CD4-positive, alpha-beta T cell treated with Interleukin-1 beta for 1 hour (primary cell): ENCODE measurements around the gene EFNA5.

Source experiments
- DNase-seq, 2 donors: peaks; one replicate each; pipeline ENCODE4 v3.0.0-alpha.2; 2020 to 2022

The EFNA5 gene

DNA sequence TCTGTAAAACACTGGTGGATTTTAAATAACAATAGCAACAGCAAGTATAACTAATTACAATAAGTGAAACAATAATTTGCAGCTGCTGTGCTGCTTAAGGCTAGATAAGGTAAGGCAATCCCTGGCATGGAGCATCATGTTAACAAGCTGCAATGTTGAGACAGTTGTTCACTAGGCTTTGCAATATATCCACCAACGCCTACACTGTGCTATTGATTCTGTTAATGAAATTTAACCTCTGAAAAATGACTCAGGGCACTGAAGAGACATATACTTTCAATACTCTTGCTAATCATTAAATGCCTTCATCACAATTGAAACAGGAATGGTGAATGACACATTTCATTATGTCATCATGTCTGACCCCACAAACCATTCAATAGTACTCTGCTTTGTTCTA, 255.0 kb downstream of the EFNA5 start:
- DNase-seq, result no peak

DNA sequence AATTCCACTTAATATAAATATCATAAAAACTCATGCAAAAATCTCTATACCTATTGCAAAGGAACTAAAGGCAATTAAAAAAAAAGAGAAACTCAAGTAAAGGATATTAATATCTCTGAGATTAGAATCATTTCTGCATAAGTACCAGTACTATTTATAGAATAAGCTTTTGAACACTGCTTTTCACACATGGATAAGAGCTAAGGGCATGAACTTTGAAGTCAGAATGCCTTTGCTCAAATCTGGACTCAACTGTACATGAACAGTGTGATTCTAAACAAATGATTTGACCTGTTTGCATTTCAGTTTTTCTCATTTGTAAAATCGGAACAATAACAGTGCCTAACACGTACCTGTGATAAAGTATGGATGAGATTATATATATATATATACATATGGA, 255.9 kb downstream of the EFNA5 start:
- DNase-seq, result no peak

- DNase-seq, result no peak
These were observed 257.0 kb downstream of the EFNA5 start for GRCh38 chr5:107413754-107414153.

DNA sequence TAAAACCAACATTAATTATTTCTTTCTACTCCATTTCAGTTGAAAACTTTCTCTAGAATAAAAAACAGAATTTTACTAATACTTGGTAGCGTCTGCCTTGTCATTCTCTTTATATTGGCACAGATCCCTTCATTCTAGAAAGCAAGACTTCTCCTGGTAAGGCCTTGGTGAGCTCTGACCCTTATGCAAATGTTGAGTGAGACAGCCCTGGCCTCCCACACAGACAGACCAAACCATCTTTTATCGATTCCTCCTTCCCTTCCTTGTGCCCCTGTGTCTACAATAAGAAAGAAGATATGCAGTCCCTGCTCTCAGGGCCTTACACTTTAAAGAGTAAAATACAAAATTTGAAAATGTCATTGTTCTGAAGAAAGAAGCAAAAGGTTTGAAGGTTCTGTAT, 262.2 kb downstream of the EFNA5 start:
- no peak for DNase-seq

DNA sequence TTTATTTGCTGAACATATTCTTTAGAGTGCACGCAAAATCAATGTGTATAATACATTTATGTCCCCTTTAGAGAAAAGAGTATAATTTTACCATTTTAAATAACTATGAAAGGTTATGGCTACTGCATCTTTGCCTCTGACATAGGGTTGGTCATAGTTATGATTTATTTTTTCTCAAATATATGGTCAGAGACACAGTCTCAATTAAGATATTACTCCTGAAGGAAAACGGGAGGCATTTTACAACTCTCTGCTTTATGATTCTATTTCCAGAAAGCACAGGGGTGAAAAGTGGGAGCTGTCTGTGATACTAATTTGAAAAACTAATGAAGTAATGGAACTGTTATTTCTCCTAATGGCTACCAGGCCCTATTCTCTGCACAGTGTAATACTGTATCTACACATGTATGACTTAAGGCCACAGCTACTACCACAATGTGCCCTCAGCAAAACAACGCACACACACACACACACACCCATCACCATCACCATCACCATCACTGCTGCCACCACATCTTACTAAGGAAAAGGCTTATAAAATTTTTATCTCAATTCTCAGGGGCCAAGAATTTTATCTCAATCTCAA, 262.9 kb downstream of the EFNA5 start:
- no peak for DNase-seq

DNA sequence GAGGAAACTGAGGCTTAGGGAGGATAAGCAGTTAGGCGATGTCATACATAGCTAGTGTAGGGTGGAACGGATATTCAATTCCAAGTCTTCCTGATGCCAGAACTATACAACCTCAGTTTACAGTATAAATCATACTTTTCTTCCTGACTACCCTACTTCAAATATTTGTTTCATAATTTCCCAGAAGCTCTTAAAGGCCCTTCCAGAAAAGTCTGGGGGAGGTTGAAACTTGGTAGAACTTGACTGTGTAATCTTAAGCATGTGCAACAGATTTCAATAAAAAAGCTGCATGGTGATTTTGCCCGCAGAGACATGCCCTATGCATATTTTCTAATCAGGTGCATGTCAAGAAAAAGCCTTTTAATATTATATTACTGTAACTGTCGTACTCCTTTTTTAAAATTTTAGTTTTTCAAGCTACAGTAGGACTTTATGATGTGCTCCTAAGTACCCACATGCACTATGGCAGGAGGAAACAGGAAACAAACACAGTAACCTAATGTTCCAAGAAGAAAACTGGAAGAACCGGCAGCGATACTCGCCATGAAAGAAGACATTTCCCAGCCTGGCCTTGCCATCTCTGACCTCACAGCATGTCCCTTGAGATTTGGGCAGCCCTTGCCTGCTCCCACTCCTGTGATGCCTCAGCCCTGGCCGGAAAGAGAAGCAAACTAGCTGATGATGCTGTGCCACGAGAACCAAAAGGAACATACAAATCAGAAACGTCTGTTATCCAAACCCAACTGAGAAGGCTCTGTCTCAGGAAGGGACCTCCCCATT, 266.0 kb downstream of the EFNA5 start:
- no peak for DNase-seq

DNA sequence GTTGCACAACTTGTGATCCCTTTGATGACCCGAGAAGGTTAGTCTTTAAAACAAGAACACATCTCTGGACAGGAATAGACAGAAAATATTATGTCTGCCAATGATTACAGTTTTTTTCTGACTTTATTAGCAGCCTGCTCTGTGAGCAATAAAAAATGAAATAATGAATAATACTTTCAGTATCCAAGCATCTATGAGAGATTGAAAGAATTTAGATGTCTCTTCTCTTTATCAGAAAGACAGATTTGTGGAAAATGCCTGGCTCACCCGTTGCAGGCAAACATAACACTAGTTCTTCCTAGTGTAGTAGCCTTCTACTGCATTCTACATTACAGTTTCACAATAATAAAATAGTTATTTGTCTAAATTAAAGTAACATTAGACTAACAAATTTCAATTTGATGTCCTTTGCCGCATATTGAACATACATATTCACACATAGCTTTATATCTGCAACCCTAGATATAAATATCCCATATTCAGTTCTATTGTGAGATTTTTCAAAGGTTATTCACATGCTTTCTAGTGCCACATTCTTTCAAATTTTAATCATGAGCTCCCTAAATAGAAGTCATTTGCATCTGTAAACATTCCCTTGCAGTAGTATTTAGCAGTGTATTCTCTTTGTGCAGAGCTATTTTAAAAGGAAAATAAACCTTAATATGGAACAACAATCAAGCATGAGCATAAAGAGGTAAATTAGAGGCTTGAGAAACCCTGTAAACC, 267.3 kb downstream of the EFNA5 start:
- no peak for DNase-seq

DNA sequence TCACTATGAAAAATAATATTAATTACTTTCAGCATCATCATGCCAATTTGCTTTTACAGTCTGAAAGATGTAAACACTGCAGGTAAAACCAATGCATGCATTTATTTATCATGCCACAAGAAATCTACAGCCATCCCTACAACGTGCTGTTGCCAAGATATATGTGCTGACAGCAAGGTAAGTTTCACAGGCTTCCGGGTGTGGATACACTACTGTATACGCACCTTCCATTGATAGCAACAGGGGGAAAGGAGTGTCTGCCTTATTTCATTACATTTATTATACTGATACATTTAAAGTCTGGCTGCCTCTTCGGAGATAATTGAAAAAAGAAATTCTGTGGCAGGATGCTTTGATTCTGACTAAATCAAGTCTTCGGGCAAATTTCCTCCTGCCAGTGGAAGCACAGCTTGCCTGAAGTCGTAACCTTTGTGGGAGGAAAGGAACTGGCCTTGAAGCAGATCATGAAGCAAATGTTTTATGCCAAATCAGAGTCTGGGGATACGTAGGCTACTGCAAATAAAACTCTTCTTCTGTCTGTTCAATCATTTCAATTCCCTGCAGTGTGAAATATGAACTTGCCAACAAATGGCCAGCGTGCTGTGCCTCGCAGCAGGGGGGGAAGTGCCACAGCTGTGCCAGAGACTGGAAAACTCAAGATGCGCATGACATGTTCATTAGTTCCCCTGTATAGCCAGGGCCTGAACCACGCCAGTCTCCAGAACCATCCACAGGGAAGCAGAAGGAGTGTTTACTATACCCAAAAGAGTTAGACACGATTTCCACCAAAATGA, 268.1 kb downstream of the EFNA5 start:
- DNase-seq, result no peak

- DNase-seq, result no peak
These were observed 269.1 kb downstream of the EFNA5 start for GRCh38 chr5:107401470-107402122.

- no peak for DNase-seq
These were observed 270.4 kb downstream of the EFNA5 start for GRCh38 chr5:107400328-107400727.

DNA sequence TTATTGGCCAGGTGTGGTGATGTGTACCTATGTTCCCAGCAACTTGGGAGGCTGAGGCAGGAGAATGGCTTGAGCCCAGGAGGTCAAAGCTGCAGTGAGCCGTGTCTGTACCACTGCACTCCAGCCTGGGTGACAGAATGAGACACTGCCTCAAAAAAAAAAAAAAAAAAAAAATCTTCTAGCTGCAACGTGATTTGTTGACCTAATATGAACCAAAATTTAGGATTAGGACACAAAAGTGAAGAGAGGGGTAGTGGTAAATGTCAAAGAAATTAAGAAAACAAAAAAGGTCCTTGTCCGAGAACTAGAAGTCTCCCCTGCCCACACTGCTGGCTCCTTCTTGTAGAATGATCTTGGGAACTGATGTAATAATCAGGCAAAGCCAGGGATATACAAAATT, 272.0 kb downstream of the EFNA5 start:
- no peak for DNase-seq

DNA sequence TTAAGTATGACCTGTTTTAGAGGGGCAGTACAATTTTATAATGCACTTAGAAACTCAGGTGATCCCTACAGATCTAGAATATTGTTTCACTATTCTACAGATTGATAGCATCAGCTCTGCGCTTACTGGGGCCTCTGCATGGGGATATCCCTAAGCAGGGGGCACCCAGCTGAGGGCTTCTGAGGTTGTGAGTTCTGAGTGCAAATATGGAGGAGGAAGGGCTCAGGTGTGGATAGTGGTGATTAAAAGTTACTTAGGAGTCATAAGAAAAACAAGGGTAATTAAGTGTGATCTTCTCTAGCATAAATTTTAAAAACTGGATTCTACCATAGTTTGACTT, 274.4 kb downstream of the EFNA5 start:
- DNase-seq, result no peak

DNA sequence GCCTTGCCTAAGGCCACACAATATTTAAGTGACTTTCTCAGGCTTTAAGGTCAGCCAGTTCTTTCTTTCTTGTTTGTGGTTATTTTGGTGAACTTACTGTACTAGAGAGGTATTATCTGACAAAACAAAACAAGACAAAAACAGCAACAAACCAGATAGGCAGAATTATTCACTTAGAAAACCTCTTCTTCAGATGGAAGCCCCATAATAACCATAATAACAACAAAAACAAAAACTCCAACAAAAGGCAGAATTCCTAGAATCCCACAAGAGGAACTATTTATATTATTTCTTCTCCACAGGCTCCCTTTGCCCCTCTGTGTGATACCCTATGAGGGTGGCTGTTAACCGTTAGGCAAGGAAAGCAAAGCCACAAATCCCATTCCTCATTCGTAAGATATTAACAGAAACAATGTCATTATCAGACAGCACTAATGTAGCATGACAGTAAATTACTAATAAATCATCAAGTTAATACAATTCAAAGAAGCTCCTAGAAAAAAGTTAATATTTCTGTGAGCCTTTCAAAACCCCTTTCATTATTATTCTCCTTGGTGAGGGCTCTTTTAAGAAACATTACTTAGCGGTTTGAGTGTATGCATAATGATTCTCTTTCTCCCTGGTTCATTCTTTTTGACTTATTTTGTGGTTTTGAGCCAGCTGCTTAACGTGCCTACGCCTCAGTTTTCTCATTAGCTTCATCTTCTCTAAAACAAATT, 274.9 kb downstream of the EFNA5 start:
- no peak for DNase-seq

DNA sequence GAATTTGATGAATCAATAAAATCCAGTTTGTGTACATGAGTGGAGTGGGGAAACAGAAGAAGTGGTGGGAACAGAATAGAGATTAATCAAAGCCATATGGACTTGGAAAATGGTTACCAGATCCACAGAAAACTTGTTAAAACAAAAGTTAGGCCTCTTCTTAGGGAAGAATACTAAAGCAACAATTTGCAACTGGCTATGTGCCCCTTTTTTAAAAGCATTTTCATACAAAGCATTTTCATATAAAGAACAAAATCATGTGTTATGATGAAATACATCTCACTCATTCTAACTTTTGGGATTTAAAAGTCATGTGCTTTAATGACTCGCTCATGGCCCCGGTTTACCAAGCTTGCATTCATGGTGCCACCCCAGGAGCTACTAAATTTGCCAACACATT, 276.9 kb downstream of the EFNA5 start:
- DNase-seq, result no peak

DNA sequence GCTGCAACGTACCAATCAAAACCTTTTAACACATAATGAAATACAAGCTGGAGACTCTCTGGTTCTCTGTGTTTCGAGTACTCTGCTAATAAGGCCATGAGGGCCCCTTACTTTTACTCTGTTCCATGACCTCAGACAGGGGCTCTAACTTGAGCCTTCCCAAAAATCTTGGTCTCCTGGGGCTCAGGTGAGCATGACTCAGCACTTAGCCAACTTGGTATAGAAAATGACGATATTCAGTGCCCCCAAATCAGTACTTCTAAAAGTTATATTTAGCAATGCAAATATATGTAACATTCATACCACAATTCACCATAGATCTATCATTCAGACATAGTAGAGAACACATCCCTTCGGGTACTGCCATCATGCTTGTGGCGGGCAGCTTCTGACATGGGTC, 278.9 kb downstream of the EFNA5 start:
- DNase-seq, result no peak

GRCh38 chr5:107389775-107390148, 281.0 kb downstream of the EFNA5 start:
- peak in 1 of 2 donors; percentile 30 for DNase-seq

DNA sequence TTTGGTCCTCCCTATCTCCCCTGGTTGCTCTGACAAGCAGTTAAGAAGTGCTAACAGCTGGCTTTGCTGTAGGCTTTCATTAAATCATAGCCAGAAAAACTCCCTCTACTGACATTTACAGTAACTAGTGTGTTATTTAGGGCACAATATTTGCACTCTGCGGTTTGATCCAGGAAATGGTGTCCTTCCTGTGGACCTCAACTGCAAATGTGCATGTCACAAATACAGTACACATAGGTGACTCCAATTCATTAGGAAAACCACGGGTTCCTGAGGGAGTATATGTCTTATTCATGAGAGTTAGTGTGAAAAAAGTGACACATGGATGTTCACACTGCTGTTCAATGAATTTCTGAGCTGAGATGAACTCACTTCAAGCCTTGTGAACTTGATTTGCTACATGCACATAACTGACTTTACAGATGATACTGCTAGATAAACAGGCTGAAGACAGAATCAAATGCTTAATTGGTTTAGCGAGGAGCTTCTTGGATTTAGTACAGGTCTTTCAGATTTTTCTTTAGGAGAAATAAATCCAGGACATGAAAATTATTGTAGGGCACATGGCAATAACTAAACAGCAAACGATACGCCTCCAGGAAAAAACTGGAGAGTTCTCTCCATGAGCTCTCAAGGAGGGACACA, 281.5 kb downstream of the EFNA5 start:
- DNase-seq, result peak; percentile 54 to 57

DNA sequence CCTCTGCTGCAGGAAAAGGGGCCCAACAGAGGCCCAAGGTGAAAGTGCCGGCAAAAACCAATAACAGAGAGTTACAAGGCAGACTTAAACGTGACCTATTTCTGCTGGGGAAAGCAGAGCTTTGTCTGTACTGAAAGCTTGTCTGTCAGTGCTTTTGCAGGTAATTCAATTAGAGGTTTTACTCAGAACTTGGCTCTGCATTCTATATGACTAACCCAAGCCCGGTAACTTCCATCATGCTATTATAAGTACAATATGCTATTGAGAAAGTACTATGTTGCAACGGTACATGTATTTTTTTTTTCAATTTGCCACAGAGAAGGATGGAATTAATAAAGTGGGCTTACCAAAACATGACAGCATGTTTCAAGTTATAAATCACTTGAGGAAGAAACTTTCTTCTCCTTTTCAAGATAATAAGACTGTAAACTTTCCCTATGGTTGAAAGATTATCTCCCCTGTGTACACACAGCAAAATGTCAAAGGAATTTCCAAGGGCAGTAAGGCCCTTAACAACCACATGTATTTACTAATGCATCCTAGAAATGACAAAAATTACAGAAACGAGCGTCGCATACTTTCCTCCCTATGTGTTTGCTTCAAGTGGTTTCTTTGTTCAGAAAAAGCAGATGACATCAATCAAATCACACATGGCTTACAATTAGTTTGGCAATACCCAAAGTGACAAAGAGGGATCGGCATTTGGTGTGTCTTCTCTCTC, 282.4 kb downstream of the EFNA5 start:
- no peak for DNase-seq

DNA sequence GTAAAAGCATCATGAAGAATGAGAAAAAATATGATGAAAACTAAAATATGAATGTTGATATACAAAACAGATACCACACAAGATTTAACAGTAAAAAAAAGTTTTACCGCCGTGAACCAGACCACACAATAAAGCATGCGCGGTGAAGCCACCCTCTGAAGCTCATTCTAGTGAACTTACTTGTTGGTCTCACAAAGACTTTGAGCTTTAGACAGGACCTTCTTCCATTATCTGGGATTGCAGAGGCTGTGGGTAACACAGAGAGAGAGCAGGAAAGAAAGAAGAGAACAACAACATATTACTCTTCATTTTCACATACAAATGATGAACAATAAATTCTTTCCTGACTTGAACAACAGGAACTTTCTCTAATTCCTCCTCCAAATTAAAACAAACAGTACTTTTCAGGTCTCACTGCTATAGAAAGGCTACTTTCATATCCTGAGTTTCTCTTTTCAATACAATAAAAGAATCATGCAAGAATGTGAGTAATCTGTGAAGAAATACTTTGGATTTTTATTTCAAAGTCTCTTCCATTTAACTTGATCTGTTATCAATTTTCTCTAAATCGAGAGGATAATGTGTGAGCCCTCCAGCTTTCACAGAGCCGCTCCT, 283.1 kb downstream of the EFNA5 start:
- DNase-seq, result no peak

GRCh38 chr5:107385708-107386107, 285.0 kb downstream of the EFNA5 start:
- no peak for DNase-seq

DNA sequence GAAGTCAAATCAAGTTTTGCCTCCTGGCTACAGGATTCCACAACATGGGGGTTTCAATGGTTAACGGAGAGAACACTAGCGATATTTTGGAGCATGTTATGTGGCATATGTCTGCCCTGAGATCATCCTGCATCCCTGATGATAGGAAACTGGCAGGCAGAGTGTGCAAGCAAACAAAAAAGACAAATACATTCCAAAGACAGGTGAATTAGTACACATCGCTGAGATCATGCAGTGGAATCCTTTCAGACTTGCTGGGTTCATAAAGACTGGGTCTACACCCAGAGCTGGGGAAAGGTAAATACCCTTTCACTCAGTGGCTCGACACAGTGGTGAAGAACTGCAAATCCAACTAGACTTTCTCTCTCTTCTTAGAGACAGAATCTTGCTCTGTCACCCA, 286.5 kb downstream of the EFNA5 start:
- DNase-seq, result no peak
